Adipocyte (in vitro differentiated cells): ENCODE measurements around the gene P2RX3.
"Not testable (repeated sequence)": the region's sequence is repeated elsewhere in the genome, so short reads cannot be mapped to it uniquely, and the experiment has no call there.

Source experiments
- DNase-seq: peaks from one replicate; pipeline ENCODE4 v3.0.0-alpha.2; 2015; ENCODE audit warnings: low read depth
- H3K27me3 ChIP-seq: replicated peaks from 2 replicates; pipeline ENCODE4 v1.7.0; 2013; ENCODE audit warnings: mild to moderate bottlenecking, low read length, moderate library complexity; ENCODE audit not compliant: control insufficient read depth, insufficient read depth
- H3K36me3 ChIP-seq: 2 replicates; pipeline ENCODE4 v1.7.0; 2013; ENCODE audit warnings: low read length, mild to moderate bottlenecking, moderate library complexity; ENCODE audit not compliant: control insufficient read depth, insufficient read depth, severe bottlenecking
- H3K4me1 ChIP-seq: 2 replicates; pipeline ENCODE4 v1.7.0; 2013; ENCODE audit warnings: mild to moderate bottlenecking, low read length, moderate library complexity; ENCODE audit not compliant: control insufficient read depth, insufficient read depth
- H3K4me3 ChIP-seq: 2 replicates; pipeline ENCODE4 v1.7.0; 2013; ENCODE audit warnings: mild to moderate bottlenecking, low read length, moderate library complexity
- H3K9ac ChIP-seq: 2 replicates; pipeline ENCODE4 v1.7.0; 2013; ENCODE audit warnings: mild to moderate bottlenecking, low read length, moderate library complexity
- H3K9me3 ChIP-seq: 2 replicates; pipeline ENCODE4 v1.7.0; 2013; ENCODE audit warnings: mild to moderate bottlenecking, low read length, moderate library complexity; ENCODE audit not compliant: control insufficient read depth

The P2RX3 gene

DNA sequence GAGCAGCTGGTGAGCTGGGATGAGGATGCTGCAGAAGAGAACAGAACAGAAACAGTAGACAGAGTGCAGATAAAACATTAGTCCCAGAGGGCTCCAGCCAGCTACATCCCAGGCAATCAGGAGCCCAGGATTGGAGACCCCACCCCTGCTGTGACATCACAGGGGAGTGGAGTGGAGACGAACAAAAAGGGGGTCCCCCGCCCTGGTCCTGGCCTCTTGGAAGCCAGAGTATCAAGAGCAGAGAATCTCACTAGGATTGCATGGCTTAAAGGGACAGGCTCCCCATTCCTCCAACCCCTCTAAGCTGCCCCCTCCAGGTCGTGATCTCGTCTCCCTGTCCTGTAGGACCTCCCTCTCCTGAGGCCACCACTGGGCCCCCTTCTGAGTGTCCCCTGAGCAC, at the start of gene P2RX3:
Gene P2RX3 (plus strand): TSS at position 211 of the 400 bp plus-strand sequence. CDS start 199 bp downstream, outside the sequence.
- Histone ChIP-seq H3K9me3 (no peaks in the 10 kb centered on the region), H3K36me3 (peaks cover 8% of the 10 kb centered on the region), H3K4me1 (peaks cover 19% of the 10 kb centered on the region), H3K9ac (no peak within 1 kb of the TSS), H3K27me3 (peaks cover 19% of the 10 kb centered on the region), H3K4me3 (no peak within 1 kb of the TSS)
- no peak for DNase-seq

DNA sequence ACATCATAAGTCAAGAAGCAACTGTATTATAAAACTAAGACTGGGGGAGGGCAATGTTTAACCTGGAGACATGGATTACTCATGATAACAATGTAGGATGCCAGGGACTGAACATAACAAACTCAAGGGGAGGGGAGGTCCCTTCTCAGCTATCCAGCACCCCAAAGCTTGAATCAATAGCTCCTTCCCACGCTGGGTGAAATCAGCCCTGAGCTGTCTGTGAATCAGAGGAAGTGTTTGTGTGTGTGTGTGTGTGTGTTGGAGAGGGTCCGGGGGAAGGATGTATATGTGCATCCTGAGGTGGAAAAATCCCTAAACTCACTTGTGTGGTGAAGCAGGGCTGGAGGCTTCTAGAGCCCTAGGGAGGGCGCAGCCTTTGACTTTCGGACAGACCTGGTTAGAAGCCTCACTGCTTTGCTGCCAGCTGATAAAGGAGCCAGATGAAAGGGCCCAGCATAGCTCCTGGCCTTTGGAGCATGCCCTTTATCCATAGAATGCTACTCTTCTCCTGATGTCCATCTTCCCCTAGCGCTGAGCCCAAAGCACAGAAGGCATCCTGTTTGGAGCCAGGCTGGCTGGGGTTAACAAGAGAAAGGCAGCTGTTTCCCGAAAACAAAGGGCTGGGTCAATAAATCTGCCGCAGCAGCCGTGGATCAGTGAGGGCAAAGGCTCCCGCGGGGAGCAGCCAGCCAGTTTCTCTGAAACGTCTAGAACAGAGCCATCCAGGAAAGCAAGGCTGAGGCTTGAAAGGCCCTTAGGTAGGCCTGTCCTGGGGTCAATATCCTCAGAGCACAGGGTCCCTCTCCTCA, 49.2 kb upstream of the P2RX3 start:
- Histone ChIP-seq H3K9ac (peak overlapping the region; percentile 41), H3K4me3 (peak overlapping the region; percentile 35), H3K27me3 (no peaks in the 10 kb centered on the region), H3K36me3 (no peaks in the 10 kb centered on the region), H3K9me3 (no peaks in the 10 kb centered on the region), H3K4me1 (peaks cover 50% of the 10 kb centered on the region)
- peak; percentile 35 for DNase-seq

DNA sequence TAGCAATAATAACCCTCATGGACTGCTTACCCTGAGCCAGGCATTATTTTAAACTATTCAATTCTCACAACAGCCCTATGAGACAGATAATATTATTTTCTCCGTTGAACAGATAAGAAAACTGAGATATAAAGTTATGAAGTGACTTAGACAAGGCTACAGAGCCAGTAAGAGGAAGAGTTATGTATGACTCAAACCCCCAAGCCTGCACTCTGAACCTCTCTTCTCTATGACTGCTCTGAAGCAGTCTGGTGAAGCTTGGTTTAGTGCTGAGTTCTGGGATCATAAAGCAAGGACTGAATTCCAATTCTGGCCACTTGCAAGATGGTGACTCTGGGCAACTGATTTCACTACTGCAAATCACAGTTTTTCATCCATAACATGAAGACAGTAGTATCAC, 47.9 kb upstream of the P2RX3 start:
- peak; percentile 32 for DNase-seq
- H3K27me3 ChIP-seq = no peaks in the 10 kb centered on the region
- peaks cover 52% of the 10 kb centered on the region for H3K4me1 ChIP-seq
- peak overlapping the region; percentile 23 for H3K9ac ChIP-seq
- H3K4me3 ChIP-seq = no peak overlapping the region
- H3K36me3 ChIP-seq = no peaks in the 10 kb centered on the region
- no peaks in the 10 kb centered on the region for H3K9me3 ChIP-seq

DNA sequence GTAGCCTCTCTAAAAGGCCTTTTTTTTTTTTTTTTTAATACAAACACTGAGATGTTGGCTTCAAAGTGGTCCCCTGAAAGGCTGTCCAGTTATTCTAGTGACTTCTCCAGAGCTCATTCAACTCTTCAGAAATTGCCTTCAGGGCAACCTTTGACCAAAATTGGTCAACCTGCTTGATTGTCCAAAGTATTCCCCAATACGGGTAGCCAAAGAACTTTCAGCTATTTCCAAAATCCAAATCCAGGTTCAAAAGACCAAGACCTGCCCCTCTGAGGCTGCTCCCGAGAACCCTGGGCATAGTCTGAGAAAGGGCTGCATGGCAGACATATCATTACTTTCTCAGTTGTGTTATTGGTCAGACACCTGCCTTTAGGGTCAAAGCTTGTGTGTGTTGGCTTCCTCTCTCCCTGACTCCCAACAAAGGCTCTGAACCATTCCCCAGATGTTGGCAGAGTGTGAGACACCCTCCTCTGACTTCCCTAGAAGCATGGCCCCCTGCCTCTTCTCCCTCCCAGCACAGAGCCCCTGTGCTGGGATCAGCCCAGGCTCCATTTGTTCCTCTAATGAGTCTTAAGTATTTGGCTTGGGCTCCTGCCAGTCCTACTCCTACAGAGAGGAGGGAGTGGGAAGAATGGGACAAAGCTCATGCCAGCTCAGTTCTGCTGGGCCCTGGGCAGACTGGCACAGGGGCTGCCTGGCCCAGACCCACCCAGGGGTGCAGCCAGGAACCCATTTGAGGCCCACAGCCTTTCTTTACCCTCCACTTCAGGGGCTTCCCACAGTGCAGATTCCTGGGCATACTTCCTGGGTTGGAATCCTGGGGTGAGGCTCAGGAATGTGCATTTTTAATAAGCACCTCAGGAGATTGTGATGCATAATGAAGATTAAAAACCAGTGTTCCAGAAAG, 43.7 kb upstream of the P2RX3 start:
- peaks cover 4% of the 10 kb centered on the region for H3K9me3 ChIP-seq
- H3K4me3 ChIP-seq = no peak overlapping the region
- peaks cover 29% of the 10 kb centered on the region for H3K36me3 ChIP-seq
- DNase-seq = peak; percentile 79
- peaks cover 42% of the 10 kb centered on the region for H3K4me1 ChIP-seq
- peak overlapping the region; percentile 23 for H3K9ac ChIP-seq
- no peaks in the 10 kb centered on the region for H3K27me3 ChIP-seq

DNA sequence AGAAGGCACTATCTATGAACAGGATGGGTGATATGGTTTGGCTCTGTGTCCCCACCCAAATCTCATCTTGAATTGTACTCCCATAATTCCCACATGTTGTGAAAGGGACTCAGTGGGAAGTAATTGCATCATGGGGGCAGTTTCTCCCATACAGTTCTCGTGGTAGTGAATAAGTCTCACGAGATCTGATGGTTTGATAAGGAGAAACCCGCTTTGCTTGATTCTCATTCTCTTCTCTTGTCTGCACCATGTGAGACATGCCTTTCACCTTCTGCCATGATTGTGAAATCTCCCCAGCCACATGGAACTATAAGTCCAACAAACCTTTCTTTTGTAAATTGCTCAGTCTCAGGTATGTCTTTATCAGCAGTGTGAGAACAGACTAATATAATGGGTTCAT, 41.9 kb upstream of the P2RX3 start:
- DNase-seq = peak; percentile 28
- Histone ChIP-seq H3K4me1 (peaks cover 29% of the 10 kb centered on the region), H3K36me3 (peaks cover 46% of the 10 kb centered on the region)
- not testable (repeated sequence) for H3K4me3 ChIP-seq, H3K9ac ChIP-seq, H3K9me3 ChIP-seq, H3K27me3 ChIP-seq

DNA sequence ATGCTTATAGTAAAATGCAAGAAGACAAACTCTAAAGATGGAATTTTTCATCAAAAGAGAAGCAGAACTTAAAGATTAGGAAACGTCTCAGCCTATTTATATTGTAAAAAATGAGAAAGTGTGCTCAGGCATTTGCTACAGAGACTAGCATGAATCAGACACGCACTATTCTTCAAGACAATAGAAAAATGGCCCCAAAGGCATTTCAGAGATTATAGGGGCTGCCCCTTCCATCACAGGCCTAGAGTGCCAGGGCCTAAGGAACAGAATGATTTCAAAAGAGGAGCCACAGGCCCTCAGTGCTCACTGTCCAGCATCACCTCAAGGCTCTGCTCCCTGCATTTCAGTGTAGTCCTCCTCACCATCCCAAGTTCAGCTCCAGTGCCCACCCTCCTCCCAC, 40.9 kb upstream of the P2RX3 start:
- H3K4me1 ChIP-seq = peaks cover 29% of the 10 kb centered on the region
- H3K9me3 ChIP-seq = peaks cover 4% of the 10 kb centered on the region
- no peak overlapping the region for H3K9ac ChIP-seq
- H3K27me3 ChIP-seq = no peaks in the 10 kb centered on the region
- no peak overlapping the region for H3K4me3 ChIP-seq
- H3K36me3 ChIP-seq = peaks cover 56% of the 10 kb centered on the region
- no peak for DNase-seq

DNA sequence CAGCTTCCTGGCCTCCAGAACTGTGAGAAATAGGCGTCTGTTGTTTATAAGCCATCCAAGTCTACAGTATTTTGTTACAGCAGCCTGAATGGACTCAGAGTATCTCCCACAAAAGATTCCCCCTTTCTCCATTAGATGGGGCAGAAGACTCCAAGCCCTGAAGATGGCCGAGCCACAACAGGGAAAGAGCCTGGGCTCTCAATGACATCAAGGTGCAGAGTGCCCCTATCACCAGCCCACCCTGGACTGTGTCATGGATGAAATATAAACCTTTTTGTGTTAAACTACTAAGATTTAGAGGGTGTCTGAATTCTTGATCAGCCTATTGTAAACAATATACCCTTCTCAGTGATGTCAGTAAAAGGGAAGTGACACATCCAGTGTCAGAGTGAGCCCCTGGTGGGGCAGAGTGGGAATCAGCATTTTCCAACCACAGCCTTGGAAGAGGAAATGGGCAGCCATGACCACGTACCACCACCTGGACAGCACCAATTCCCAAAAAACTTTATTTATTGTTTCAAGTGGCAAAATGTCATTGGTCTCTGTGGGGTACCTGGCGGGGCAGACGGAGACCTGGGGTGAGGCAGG, 38.9 kb upstream of the P2RX3 start:
- H3K9ac ChIP-seq = no peak overlapping the region
- peaks cover 73% of the 10 kb centered on the region for H3K36me3 ChIP-seq
- no peak for DNase-seq
- peaks cover 16% of the 10 kb centered on the region for H3K4me1 ChIP-seq
- no peaks in the 10 kb centered on the region for H3K27me3 ChIP-seq
- H3K9me3 ChIP-seq = peaks cover 4% of the 10 kb centered on the region
- no peak overlapping the region for H3K4me3 ChIP-seq

DNA sequence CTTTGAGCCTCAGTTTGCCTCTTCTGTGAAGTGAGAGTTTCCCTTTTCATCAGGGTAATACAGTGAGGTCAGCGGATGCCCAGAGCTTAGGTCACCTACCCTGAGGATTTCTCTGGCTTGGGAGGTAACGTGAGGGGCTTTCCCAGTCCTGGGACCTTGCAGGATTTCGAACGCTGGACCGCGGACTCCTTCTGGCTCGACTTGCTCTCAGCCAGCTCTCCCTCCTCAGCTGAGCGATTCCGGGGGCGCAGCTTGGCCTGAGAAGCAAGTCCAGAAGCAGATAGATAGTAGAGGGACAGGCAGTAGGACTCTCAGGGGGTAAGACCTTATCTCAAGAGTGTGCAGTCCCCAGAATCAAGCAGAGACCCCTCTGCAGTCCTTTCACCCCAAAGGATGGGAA, 37.4 kb upstream of the P2RX3 start:
- Histone ChIP-seq H3K9me3 (peaks cover 4% of the 10 kb centered on the region), H3K36me3 (peaks cover 83% of the 10 kb centered on the region), H3K4me3 (no peak overlapping the region), H3K9ac (no peak overlapping the region), H3K27me3 (no peaks in the 10 kb centered on the region), H3K4me1 (peaks cover 18% of the 10 kb centered on the region)
- no peak for DNase-seq

DNA sequence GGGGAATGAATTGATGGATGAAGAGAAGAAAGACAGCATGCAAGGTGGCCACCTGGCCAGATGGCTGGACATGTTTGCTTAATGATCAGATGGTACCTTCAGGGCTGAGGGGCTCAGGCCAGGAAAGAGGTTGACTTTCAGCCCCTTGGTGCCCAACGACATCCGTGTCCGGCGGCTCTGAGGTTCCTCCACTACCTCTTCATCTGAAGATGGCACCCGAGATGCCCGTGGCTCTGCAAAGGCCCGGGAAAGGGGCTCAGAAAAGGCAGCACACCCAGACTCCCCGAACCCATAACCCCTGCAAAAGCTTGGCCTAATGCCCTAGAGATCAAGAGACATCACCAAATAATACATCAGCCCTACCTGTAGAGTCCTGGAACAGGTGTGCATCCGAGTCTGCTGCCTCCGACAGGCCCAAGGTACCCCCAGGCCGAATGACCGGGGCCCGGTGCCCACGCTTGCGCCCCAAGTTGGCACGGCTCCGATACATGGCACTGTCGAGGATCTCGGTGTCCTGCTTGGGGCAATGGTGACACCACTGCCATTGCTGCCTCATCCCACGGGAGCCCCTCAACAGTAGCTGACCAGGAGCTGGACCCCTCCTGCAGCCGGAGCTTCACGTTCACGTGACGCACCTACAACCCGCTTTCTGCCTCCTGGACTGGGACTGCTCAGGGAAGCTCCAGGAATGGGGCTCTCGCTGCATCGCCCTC, 36.3 kb upstream of the P2RX3 start:
- Histone ChIP-seq H3K36me3 (peaks cover 86% of the 10 kb centered on the region), H3K9me3 (peaks cover 4% of the 10 kb centered on the region)
- no peak for DNase-seq

DNA sequence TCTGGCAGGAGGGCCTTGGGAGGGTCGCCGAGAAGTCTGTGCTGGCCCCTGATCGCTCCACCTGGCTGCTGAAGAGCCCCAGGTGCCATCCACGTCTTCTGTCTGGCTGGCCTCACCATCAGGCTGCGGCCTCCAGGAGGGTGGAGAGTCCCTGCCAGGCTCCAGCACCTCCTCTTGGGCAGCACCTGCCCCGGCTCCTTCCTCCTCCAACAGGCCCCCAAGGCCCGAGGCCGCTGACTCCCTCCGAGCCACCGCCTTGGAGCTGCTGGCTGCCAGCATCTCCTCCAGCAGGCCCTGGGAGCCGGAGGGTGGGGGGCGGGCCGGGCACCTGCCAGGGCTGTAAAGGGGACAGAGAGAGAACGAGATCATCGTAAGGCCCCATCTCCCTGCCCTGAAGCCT, 35.7 kb upstream of the P2RX3 start:
- Histone ChIP-seq H3K9ac (no peak overlapping the region), H3K36me3 (peaks cover 83% of the 10 kb centered on the region), H3K4me3 (no peak overlapping the region), H3K4me1 (peaks cover 33% of the 10 kb centered on the region), H3K9me3 (peaks cover 4% of the 10 kb centered on the region), H3K27me3 (no peaks in the 10 kb centered on the region)
- no peak for DNase-seq

More for the DNA sequence above, 36.3 kb upstream of the P2RX3 start:
- H3K27me3 ChIP-seq = no peaks in the 10 kb centered on the region
- no peak overlapping the region for H3K4me3 ChIP-seq
- peaks cover 27% of the 10 kb centered on the region for H3K4me1 ChIP-seq
- H3K9ac ChIP-seq = no peak overlapping the region
